Cerebellar cortex (tissue), 1 donor: ENCODE data around the gene CABLES2.
"Not testable (repeated sequence)": the region's sequence is repeated elsewhere in the genome, so short reads cannot be mapped to it uniquely, and the experiment has no call there.

Experiments used
- DNase-seq: peaks from one replicate; pipeline ENCODE4 v3.0.0-alpha.2; 2015; ENCODE audit warnings: low spot score

The CABLES2 gene

GRCh38 chr20:62388839-62389600, 18.1 kb downstream of the CABLES2 start:
- DNase-seq, result no peak

GRCh38 chr20:62387933-62388635, 19.0 kb downstream of the CABLES2 start:
- no peak for DNase-seq

- DNase-seq, result no peak
These were observed 19.7 kb downstream of the CABLES2 start for GRCh38 chr20:62387219-62387913.

- peak; percentile 88 for DNase-seq
These were observed 20.5 kb downstream of the CABLES2 start, which contains the start of gene RPS21 for GRCh38 chr20:62386383-62387218. Gene RPS21, plus strand, starts transcription at chr20:62387103. Its CDS starts 236 bp downstream, at chr20:62387339.

- peak; percentile 90 for DNase-seq
These were observed 24.5 kb downstream of the CABLES2 start for GRCh38 chr20:62382306-62383198.

- DNase-seq, result no peak
These were observed 25.2 kb downstream of the CABLES2 start for GRCh38 chr20:62381842-62382241.

GRCh38 chr20:62381202-62381797, 25.8 kb downstream of the CABLES2 start:
- no peak for DNase-seq

GRCh38 chr20:62378215-62378614, 28.9 kb downstream of the CABLES2 start:
- DNase-seq, result no peak

GRCh38 chr20:62377615-62378178, 29.4 kb downstream of the CABLES2 start:
- DNase-seq, result no peak

- DNase-seq, result no peak
These were observed 30.0 kb downstream of the CABLES2 start for GRCh38 chr20:62377064-62377461.

- DNase-seq, result peak; percentile 56
These were observed 30.7 kb downstream of the CABLES2 start for GRCh38 chr20:62376112-62377063.

- DNase-seq, result no peak
These were observed 32.5 kb downstream of the CABLES2 start for GRCh38 chr20:62374331-62375152.

GRCh38 chr20:62373631-62374179, 33.4 kb downstream of the CABLES2 start:
- not testable (repeated sequence) for DNase-seq

- DNase-seq, result no peak
These were observed 34.8 kb downstream of the CABLES2 start for GRCh38 chr20:62372042-62372993.

GRCh38 chr20:62371588-62372041, 35.5 kb downstream of the CABLES2 start:
- no peak for DNase-seq
